ENCODE results near the gene STIM1.
"Not testable (repeated sequence)": the region's sequence is repeated elsewhere in the genome, so short reads cannot be mapped to it uniquely, and the experiment has no call there.

The STIM1 gene

DNA sequence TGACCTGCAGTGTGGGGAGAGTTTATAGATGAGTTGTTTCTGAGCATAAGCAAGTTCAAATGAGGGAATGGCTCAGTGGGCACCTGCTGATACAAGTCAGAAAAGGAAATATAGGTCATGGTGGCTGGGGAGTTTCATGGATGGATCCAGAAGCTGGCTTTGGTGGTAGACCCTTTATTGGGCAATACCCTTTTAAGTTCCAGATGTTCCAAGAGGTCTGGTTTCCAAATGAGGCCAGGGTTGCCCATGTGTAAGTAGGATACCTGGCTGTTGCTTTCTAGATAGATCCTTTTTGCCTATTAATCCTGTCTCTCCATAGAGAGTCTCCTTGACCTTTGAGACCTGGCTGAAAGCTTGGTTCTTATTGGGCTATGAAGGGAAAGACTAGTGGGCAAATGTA, 2.2 kb downstream of the STIM1 start:
- FAIRE-seq (peak; percentile 38), DNase-seq (ENCODE audit: insufficient read length) (no peak)
- TF ChIP-seq POLR2AphosphoS5 (IDR thresholded peaks at IDR 0.05; ENCODE audit: low read depth, low read length) = no peak
- no peak for TF ChIP-seq POLR2A (IDR thresholded peaks at IDR 0.05; ENCODE audit: low read depth, low read length)
- TF ChIP-seq TAF1 (IDR thresholded peaks at IDR 0.05; ENCODE audit: borderline replicate concordance, low read depth, low read length) = no peak

- DNase-seq (ENCODE audit: insufficient read length) (no peak), FAIRE-seq (peak; percentile 84)
- no peak for TF ChIP-seq POLR2AphosphoS5 (IDR thresholded peaks at IDR 0.05; ENCODE audit: low read depth, low read length)
- peak; percentile 61; the same call in 1 of the 2 replicates for TF ChIP-seq POLR2A (IDR thresholded peaks at IDR 0.05; ENCODE audit: low read depth, low read length)
- TF ChIP-seq TAF1 (IDR thresholded peaks at IDR 0.05; ENCODE audit: borderline replicate concordance, low read depth, low read length) = no peak
Observed at GRCh38 chr11:3859373-3859881, 4.0 kb downstream of the STIM1 start.

GRCh38 chr11:3860375-3860774, 4.9 kb downstream of the STIM1 start:
- DNase-seq (ENCODE audit: insufficient read length) = no peak
- FAIRE-seq = no peak
- TF ChIP-seq POLR2AphosphoS5 (IDR thresholded peaks at IDR 0.05; ENCODE audit: low read depth, low read length) = no peak
- no peak for TF ChIP-seq POLR2A (IDR thresholded peaks at IDR 0.05; ENCODE audit: low read depth, low read length)
- no peak for TF ChIP-seq TAF1 (IDR thresholded peaks at IDR 0.05; ENCODE audit: borderline replicate concordance, low read depth, low read length)

- peak; percentile 62 for FAIRE-seq
- not testable (repeated sequence) for DNase-seq (ENCODE audit: insufficient read length)
Observed at GRCh38 chr11:3860898-3861393, 5.5 kb downstream of the STIM1 start.

DNA sequence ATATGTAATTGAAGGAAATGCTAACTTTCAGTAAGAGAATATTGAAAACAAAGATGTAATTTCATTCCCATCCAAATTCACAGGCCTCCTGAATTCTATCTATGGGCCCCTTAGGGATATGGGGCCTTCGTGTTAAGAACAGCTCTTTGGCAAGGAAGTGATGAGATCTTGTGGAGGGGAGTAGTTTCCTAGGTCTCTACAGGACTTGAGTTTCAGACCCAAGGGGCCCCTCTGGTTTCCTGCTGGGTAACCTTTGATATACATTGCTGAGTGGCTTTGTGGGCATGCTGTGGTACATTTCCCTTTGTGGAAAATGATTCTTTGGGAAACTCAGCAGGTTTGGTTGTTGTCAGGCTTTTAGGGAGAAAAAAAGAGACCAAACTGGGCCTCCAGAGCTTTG, 6.2 kb downstream of the STIM1 start:
- DNase-seq (ENCODE audit: insufficient read length) = no peak
- FAIRE-seq = no peak
- TF ChIP-seq POLR2A (IDR thresholded peaks at IDR 0.05; ENCODE audit: low read depth, low read length) (no peak), TAF1 (IDR thresholded peaks at IDR 0.05; ENCODE audit: borderline replicate concordance, low read depth, low read length) (no peak), POLR2AphosphoS5 (IDR thresholded peaks at IDR 0.05; ENCODE audit: low read depth, low read length) (no peak)

DNA sequence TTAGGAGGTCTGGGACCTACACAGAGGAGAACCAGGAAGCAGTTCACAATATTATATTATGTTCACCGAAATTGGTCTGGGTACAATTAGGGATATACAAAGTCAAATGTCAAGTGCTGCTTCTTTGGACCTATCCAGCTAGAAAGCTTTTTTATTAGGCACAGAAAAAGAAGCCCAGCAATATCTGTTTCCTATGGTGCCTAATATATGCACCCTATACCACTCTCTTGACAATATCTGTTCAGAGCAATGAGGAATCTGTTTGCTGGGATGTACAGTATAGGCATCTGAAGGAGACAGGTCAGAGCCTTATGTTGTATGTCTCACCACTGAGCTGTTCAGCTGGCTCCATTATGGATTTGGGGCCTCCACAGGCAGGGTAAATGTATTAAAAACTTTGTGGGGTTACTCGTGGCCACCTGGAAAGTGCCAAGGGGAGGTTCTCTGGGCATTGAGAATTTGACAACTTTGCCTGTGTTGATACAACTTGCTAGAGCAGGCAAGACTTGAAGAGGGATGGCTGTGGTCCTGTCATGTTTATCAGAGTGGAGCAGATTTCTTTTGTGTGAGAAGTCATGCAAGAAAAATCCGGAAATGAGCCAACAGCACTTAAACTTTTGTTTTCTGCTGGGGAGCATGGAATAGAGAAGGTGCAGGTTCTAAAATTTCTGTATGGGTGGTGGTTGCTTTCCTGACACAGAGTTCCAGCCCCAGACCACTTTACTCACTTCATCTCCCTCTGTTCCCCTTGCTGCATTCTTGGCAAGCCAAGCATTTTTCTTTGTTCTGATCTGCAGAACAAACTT, 10.1 kb downstream of the STIM1 start:
- TF ChIP-seq POLR2A (IDR thresholded peaks at IDR 0.05; ENCODE audit: low read depth, low read length) = no peak
- no peak for TF ChIP-seq POLR2AphosphoS5 (IDR thresholded peaks at IDR 0.05; ENCODE audit: low read depth, low read length)
- no peak for TF ChIP-seq TAF1 (IDR thresholded peaks at IDR 0.05; ENCODE audit: borderline replicate concordance, low read depth, low read length)
- FAIRE-seq (peak; percentile 92), DNase-seq (ENCODE audit: insufficient read length) (no peak)

GRCh38 chr11:3866206-3866605, 10.7 kb downstream of the STIM1 start:
- DNase-seq (ENCODE audit: insufficient read length) (no peak), FAIRE-seq (no peak)
- no peak for TF ChIP-seq TAF1 (IDR thresholded peaks at IDR 0.05; ENCODE audit: borderline replicate concordance, low read depth, low read length)
- TF ChIP-seq POLR2AphosphoS5 (IDR thresholded peaks at IDR 0.05; ENCODE audit: low read depth, low read length) = no peak
- TF ChIP-seq POLR2A (IDR thresholded peaks at IDR 0.05; ENCODE audit: low read depth, low read length) = no peak

GRCh38 chr11:3866836-3867208, 11.4 kb downstream of the STIM1 start:
- no peak for TF ChIP-seq POLR2AphosphoS5 (IDR thresholded peaks at IDR 0.05; ENCODE audit: low read depth, low read length)
- TF ChIP-seq TAF1 (IDR thresholded peaks at IDR 0.05; ENCODE audit: borderline replicate concordance, low read depth, low read length) = no peak
- no peak for TF ChIP-seq POLR2A (IDR thresholded peaks at IDR 0.05; ENCODE audit: low read depth, low read length)
- FAIRE-seq = no peak
- DNase-seq (ENCODE audit: insufficient read length) = no peak

- TF ChIP-seq TAF1 (IDR thresholded peaks at IDR 0.05; ENCODE audit: borderline replicate concordance, low read depth, low read length) (no peak), POLR2A (IDR thresholded peaks at IDR 0.05; ENCODE audit: low read depth, low read length) (no peak), POLR2AphosphoS5 (IDR thresholded peaks at IDR 0.05; ENCODE audit: low read depth, low read length) (no peak)
- FAIRE-seq (peak; percentile 91), DNase-seq (ENCODE audit: insufficient read length) (no peak)
Observed at GRCh38 chr11:3867209-3868091, 12.0 kb downstream of the STIM1 start.

GRCh38 chr11:3873712-3874349, 18.4 kb downstream of the STIM1 start:
- TF ChIP-seq TAF1 (IDR thresholded peaks at IDR 0.05; ENCODE audit: borderline replicate concordance, low read depth, low read length) (no peak), POLR2A (IDR thresholded peaks at IDR 0.05; ENCODE audit: low read depth, low read length) (no peak), POLR2AphosphoS5 (IDR thresholded peaks at IDR 0.05; ENCODE audit: low read depth, low read length) (no peak)
- no peak for DNase-seq (ENCODE audit: insufficient read length)
- no peak for FAIRE-seq

DNA sequence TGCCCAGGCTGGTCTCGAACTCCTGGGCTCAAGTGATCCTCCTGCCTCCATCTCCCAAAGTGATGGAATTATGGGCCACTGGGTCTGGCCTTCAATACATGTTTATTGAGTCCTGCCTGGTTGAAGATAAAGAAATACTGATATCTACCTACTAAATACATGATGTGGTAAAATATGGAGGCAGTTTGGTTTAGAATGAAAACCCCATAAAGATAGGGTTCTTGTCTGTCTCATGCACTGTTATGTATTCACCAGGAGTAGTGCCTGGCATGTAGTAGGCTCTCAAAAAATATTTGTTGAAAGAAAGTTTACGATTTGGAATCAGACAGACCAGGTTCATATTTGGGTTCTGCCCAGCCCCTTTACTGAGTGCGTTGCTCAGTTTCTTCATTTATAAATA, 21.1 kb downstream of the STIM1 start:
- no peak for DNase-seq (ENCODE audit: insufficient read length)
- TF ChIP-seq TAF1 (IDR thresholded peaks at IDR 0.05; ENCODE audit: borderline replicate concordance, low read depth, low read length) (no peak), POLR2A (IDR thresholded peaks at IDR 0.05; ENCODE audit: low read depth, low read length) (no peak), POLR2AphosphoS5 (IDR thresholded peaks at IDR 0.05; ENCODE audit: low read depth, low read length) (no peak)
- no peak for FAIRE-seq

All from GM12892 (cell line).